Thoracic aorta (tissue), 2 donors: Measurements from ENCODE around the gene URB1. TPM values are rescaled to one million over a fixed set of nuclear protein-coding genes. Genes with fewer than 3 reads are reported as not detected.

ENCODE experiments used
- ATAC-seq: fragments of 150-250 bp; one replicate; pipeline ENCODE4 v1.8.0; 2017; ENCODE audit warnings: low read depth; ENCODE audit not compliant: insufficient number of reproducible peaks, low FRiP score
- DNase-seq: peaks from one replicate; pipeline ENCODE4 v3.0.0-alpha.2; 2020; ENCODE audit warnings: low spot score
- H3K27ac ChIP-seq, 2 donors: fragments of 200-600 bp; sonication (generic); 1 replicate in 1 of 2; 2 replicates in 1 of 2; pipeline ENCODE4 v1.5.1; 2016; ENCODE audit warnings: mild to moderate bottlenecking in 2 of 2, moderate library complexity in 2 of 2
- H3K27me3 ChIP-seq: fragments of 200-600 bp; sonication (generic); replicated peaks from 2 replicates; pipeline ENCODE4 v1.6.0; 2016; ENCODE audit warnings: mild to moderate bottlenecking; ENCODE audit not compliant: insufficient read depth
- H3K36me3 ChIP-seq: fragments of 200-600 bp; sonication (generic); one replicate; pipeline ENCODE4 v1.5.1; 2016
- H3K4me1 ChIP-seq, 2 donors: fragments of 200-600 bp; sonication (generic); 1 replicate in 1 of 2; 2 replicates in 1 of 2; pipeline versions ENCODE4 v1.5.1 to v1.6.0; 2016; ENCODE audit warnings: low read depth in 2 of 2, mild to moderate bottlenecking in 1 of 2; ENCODE audit not compliant: control insufficient read depth in 1 of 2
- H3K4me3 ChIP-seq: fragments of 200-600 bp; sonication (generic); 2 replicates; pipeline ENCODE4 v1.5.1; 2016; ENCODE audit warnings: mild to moderate bottlenecking
- H3K9me3 ChIP-seq: fragments of 200-600 bp; sonication (generic); 2 replicates; pipeline ENCODE4 v1.5.1; 2016
- total RNA-seq, 2 donors: library from RNA; depleted of rRNA; stranded (reverse); fragments of >200 nt; gene quantifications; one replicate each; pipeline versions ENCODE4 v1.1.0 to v1.2.3, GENCODE V29; 2016
- TF ChIP-seq, protein P1 (sequence below): fragments of 200-600 bp; sonication (generic); IDR thresholded peaks from one replicate; pipeline ENCODE4 v1.5.1; 2019; ENCODE audit warnings: antibody characterized with exemption

URB1 gene
- total RNA-seq, 2 donors from 2014 or later = 35.1 to 64.8 TPM

DNA sequence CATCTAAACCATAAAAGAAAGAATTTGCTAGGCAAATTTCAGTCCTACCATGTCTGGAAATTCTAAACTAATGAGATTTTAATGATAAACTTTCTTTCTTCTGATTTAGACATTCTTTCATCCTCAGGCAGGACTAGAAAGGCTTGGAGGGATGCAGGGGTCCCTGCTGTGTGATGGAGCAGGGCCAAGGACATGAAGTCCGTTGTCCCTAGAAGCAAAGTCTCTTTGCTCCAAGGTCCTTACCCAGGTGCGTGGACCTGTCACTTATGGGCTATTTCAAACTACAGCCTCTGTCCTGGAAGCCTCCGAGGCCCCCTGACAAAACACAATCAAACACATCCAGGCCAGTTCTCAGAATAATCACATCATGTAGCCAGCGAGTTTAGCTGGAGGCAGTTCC, 26.6 kb downstream of the URB1 start:
- Histone ChIP-seq H3K27ac (no peak overlapping the region), H3K27me3 (no peaks in the 10 kb centered on the region), H3K36me3 (peaks cover 73% of the 10 kb centered on the region), H3K9me3 (no peaks in the 10 kb centered on the region), H3K4me3 (no peak overlapping the region), H3K4me1 (peaks cover 18 to 32% of the 10 kb centered on the region in 2 donors)
- ATAC-seq (no peak), DNase-seq (no peak)
- TF ChIP-seq, protein P1, sequence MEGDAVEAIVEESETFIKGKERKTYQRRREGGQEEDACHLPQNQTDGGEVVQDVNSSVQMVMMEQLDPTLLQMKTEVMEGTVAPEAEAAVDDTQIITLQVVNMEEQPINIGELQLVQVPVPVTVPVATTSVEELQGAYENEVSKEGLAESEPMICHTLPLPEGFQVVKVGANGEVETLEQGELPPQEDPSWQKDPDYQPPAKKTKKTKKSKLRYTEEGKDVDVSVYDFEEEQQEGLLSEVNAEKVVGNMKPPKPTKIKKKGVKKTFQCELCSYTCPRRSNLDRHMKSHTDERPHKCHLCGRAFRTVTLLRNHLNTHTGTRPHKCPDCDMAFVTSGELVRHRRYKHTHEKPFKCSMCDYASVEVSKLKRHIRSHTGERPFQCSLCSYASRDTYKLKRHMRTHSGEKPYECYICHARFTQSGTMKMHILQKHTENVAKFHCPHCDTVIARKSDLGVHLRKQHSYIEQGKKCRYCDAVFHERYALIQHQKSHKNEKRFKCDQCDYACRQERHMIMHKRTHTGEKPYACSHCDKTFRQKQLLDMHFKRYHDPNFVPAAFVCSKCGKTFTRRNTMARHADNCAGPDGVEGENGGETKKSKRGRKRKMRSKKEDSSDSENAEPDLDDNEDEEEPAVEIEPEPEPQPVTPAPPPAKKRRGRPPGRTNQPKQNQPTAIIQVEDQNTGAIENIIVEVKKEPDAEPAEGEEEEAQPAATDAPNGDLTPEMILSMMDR = no peak

DNA sequence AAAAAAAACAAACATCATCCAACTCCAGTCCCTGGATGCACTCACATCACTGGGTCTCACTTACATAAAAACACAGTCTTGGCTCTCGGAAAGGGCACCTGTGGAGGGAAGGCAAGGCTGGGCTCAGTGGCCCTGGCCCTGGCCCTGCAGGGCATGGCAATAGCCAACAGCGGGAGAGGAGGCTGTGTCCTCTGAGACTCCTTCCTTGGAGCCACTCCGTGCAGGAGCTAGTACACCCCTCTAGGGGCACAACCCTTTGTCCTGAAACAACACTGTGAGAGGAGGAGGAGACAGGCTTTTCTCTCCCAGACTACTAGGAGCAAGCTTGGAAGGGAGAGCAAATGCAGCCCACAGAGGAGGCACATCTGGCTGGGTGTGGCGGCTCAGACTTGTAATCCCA, 28.0 kb downstream of the URB1 start:
- TF ChIP-seq, protein P1 = no peak
- no peak for ATAC-seq
- H3K4me1 ChIP-seq = peaks cover 5 to 18% of the 10 kb centered on the region in 2 donors
- H3K9me3 ChIP-seq = no peaks in the 10 kb centered on the region
- H3K4me3 ChIP-seq = no peak overlapping the region
- no peak for DNase-seq
- no peaks in the 10 kb centered on the region for H3K27me3 ChIP-seq
- H3K27ac ChIP-seq = peak overlapping the region in 1 of 2 donors; percentile 37
- peaks cover 80% of the 10 kb centered on the region for H3K36me3 ChIP-seq

DNA sequence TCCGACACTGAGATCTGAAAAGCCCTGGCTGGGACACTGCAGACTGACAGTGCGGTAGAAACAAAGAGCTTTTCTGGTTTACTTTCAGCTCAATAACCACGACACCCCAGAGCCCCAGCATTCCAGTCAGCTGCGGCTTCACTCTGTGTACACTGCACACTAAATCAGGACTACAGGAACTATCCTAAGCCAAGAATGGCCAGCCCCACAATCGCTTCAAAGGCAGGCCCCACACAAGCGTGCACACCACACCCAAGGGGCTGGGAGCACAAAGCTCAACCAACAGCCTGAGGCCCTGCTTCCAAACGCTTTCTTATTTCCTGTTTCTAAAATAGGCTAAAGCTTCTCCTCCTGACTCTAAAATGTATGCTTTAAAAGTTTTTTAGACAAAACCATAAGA, 28.4 kb downstream of the URB1 start:
- no peak overlapping the region for H3K4me3 ChIP-seq
- peaks cover 5 to 14% of the 10 kb centered on the region in 2 donors for H3K4me1 ChIP-seq
- TF ChIP-seq, protein P1 = no peak
- peak overlapping the region in 1 of 2 donors; percentile 37 for H3K27ac ChIP-seq
- H3K36me3 ChIP-seq = peaks cover 84% of the 10 kb centered on the region
- no peaks in the 10 kb centered on the region for H3K27me3 ChIP-seq
- ATAC-seq (no peak), DNase-seq (no peak)
- no peaks in the 10 kb centered on the region for H3K9me3 ChIP-seq

DNA sequence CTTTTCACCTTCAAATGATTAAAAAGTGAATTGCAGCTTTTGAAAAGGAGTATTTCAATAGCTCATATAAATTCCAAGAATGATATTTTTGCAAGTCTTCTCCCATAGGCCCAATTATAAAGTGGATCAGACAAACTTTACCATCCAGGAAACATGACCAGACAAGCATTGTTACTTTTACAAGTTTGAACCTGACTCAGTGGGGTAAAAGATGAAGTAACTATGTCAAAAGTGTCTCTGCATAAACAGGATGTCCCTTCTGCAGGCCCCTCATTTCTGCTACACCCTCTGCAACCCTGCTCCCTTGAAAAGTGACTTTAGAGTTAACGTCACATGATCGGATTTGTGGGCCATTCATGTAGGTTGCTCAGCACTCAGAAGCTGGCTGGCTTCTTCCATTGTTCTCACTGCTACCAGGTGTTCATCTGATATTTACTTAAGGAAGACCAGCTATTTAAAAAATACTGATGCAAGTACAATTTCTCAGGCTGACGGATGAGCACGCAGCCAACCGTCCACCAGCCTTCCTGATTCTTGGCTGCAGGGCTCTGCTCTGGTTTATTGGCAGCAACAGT, 32.3 kb downstream of the URB1 start:
- Histone ChIP-seq H3K4me1 (peaks cover 5 to 13% of the 10 kb centered on the region in 2 donors), H3K36me3 (peaks cover 86% of the 10 kb centered on the region), H3K4me3 (no peak overlapping the region), H3K27ac (no peak overlapping the region), H3K9me3 (no peaks in the 10 kb centered on the region), H3K27me3 (no peaks in the 10 kb centered on the region)
- no peak for ATAC-seq
- TF ChIP-seq, protein P1 = no peak
- DNase-seq = no peak

DNA sequence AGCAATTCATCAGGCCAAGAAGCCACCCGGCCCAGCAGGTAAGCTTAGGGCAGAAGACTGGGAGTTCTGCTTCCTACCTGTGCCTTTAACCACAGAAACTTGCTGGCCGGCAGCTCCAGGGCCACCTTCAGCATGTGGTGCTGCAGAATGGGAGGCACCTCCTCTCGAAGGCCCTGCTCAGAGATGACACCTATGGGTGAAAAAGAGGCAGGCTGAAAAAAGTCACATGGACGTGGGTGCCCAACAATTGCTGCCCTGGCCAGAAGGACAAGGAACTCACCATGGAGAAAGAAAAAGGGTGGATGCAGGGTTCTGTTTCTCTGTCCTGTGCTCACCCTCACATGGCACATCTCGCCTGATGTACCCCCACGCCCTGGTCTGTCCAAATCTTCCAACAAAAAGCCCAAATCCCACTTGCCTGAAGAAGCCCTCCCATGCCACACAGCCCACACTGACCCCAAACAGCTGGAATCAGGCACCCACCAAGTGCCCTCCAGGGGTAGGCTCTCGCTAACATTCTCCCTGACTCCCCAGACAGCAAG, 33.0 kb downstream of the URB1 start:
- ATAC-seq (no peak), DNase-seq (no peak)
- Histone ChIP-seq H3K4me3 (no peak overlapping the region), H3K36me3 (peaks cover 87% of the 10 kb centered on the region), H3K9me3 (no peaks in the 10 kb centered on the region), H3K27ac (no peak overlapping the region), H3K27me3 (no peaks in the 10 kb centered on the region), H3K4me1 (peaks cover 5 to 13% of the 10 kb centered on the region in 2 donors)
- TF ChIP-seq, protein P1 = no peak
